Neural cell (in vitro differentiated cells): Measurements from ENCODE around the gene SPIN3. TPM values are rescaled to one million over a fixed set of nuclear protein-coding genes. Genes with fewer than 3 reads are reported as not detected.

Experiments
- H2AFZ ChIP-seq: fragments of 200-600, 300-800 bp; sonication (generic), shearing (Covaris generic); 2 replicates; pipeline ENCODE4 v1.6.0; 2014; ENCODE audit warnings: low read depth, mild to moderate bottlenecking, antibody characterized with exemption, low read length, moderate library complexity
- H3F3A ChIP-seq: fragments of 200-600 bp; shearing (Covaris generic); 2 replicates; pipeline ENCODE4 v1.6.1; 2016; ENCODE audit warnings: mild to moderate bottlenecking, moderate library complexity, mixed read lengths, antibody characterized with exemption, low read length; ENCODE audit not compliant: insufficient read depth, poor library complexity, severe bottlenecking
- H3K27ac ChIP-seq: fragments of 200-600, 300-800 bp; sonication (generic), shearing (Covaris generic); 2 replicates; pipeline ENCODE4 v1.5.1; 2014; ENCODE audit warnings: mild to moderate bottlenecking, low read length, moderate library complexity
- H3K27me3 ChIP-seq: fragments of 300-800, 200-600 bp; sonication (generic), shearing (Covaris generic); 2 replicates; pipeline ENCODE4 v1.6.0; 2014; ENCODE audit warnings: mild to moderate bottlenecking, low read depth, low read length, moderate library complexity; ENCODE audit not compliant: insufficient read depth
- H3K36me3 ChIP-seq: fragments of 300-800, 200-600 bp; sonication (generic), shearing (Covaris generic); 2 replicates; pipeline ENCODE4 v1.5.1; 2014; ENCODE audit warnings: mild to moderate bottlenecking, antibody characterized with exemption, low read length, moderate library complexity; ENCODE audit not compliant: insufficient read depth
- H3K4me2 ChIP-seq: fragments of 300-800, 200-600 bp; sonication (generic), shearing (Covaris generic); 2 replicates; pipeline ENCODE4 v1.6.0; 2014; ENCODE audit warnings: mild to moderate bottlenecking, low read length
- H3K4me3 ChIP-seq: fragments of 300-800, 200-600 bp; sonication (generic), shearing (Covaris generic); 2 replicates; pipeline ENCODE4 v1.5.1; 2014; ENCODE audit warnings: mild to moderate bottlenecking, low read length, moderate library complexity
- H3K79me2 ChIP-seq: fragments of 200-600 bp; shearing (Covaris generic); replicated peaks from 2 replicates; pipeline ENCODE4 v1.6.0; 2014; ENCODE audit warnings: mild to moderate bottlenecking, low read length, moderate library complexity; ENCODE audit not compliant: insufficient read depth
- H3K9ac ChIP-seq: fragments of 300-800, 200-600 bp; sonication (generic), shearing (Covaris generic); 2 replicates; pipeline ENCODE4 v1.6.1; 2016; ENCODE audit warnings: mild to moderate bottlenecking, low read length, mixed read lengths
- H3K9me2 ChIP-seq: fragments of 200-600 bp; shearing (Covaris generic); 2 replicates; pipeline ENCODE4 v1.6.1; 2016; ENCODE audit warnings: mild to moderate bottlenecking, low read length, mixed read lengths; ENCODE audit not compliant: insufficient read depth
- H3K9me3 ChIP-seq: fragments of 200-600, 300-800 bp; sonication (generic), shearing (Covaris generic); 2 replicates; pipeline ENCODE4 v1.6.1; 2016; ENCODE audit warnings: mild to moderate bottlenecking, mixed run types, low read length, moderate library complexity, mixed read lengths
- H4K20me1 ChIP-seq: fragments of 200-600 bp; shearing (Covaris generic); 2 replicates; pipeline ENCODE4 v1.6.1; 2016; ENCODE audit warnings: mild to moderate bottlenecking, mixed run types; ENCODE audit not compliant: insufficient read depth
- EP300 ChIP-seq: fragments of 450-650 bp; conservative IDR thresholded peaks from 2 replicates; pipeline ENCODE4 v1.6.1; 2014; ENCODE audit warnings: antibody characterized with exemption, mild to moderate bottlenecking, moderate library complexity; ENCODE audit not compliant: poor library complexity, severe bottlenecking
- EZH2 ChIP-seq: fragments of 200-600, 300-800 bp; shearing (Covaris generic), sonication (generic); IDR thresholded peaks from 2 replicates; pipeline ENCODE4 v1.6.1; 2014; ENCODE audit warnings: antibody characterized with exemption, low read length, borderline replicate concordance, mild to moderate bottlenecking; ENCODE audit not compliant: insufficient read depth, poor library complexity, severe bottlenecking
- MXI1 ChIP-seq: fragments of 450-650 bp; conservative IDR thresholded peaks from 2 replicates; pipeline ENCODE4 v1.6.1; 2014; ENCODE audit warnings: antibody characterized with exemption, mild to moderate bottlenecking; ENCODE audit not compliant: poor library complexity, severe bottlenecking
- POLR2AphosphoS5 ChIP-seq: IDR thresholded peaks from 2 replicates; pipeline ENCODE4 v1.6.1; 2012
- RAD21 ChIP-seq: fragments of 450-650 bp; conservative IDR thresholded peaks from 2 replicates; pipeline ENCODE4 v1.6.1; 2014; ENCODE audit warnings: antibody characterized with exemption, mild to moderate bottlenecking, moderate library complexity
- SMC3 ChIP-seq: fragments of 450-650 bp; conservative IDR thresholded peaks from 2 replicates; pipeline ENCODE4 v1.6.1; 2014; ENCODE audit warnings: antibody characterized with exemption, mild to moderate bottlenecking, moderate library complexity; ENCODE audit not compliant: poor library complexity
- TAF1 ChIP-seq: IDR thresholded peaks from 2 replicates; pipeline ENCODE4 v1.6.1; 2012; ENCODE audit warnings: low read depth
- polyA plus RNA-seq: library from polyadenylated mRNA; depleted of rRNA; stranded (reverse); fragments of >200 nt; gene quantifications from 2 replicates; pipeline ENCODE4 v1.2.3, GENCODE V29; 2014
- TF ChIP-seq, protein P1 (sequence below): IDR thresholded peaks from 2 replicates; pipeline ENCODE4 v1.6.1; 2012; ENCODE audit warnings: borderline replicate concordance
- TF ChIP-seq, protein P2 (sequence below): fragments of 450-650 bp; IDR thresholded peaks from 2 replicates; pipeline ENCODE4 v1.5.1; 2014; ENCODE audit warnings: antibody characterized with exemption, mild to moderate bottlenecking, moderate library complexity; ENCODE audit not compliant: poor library complexity, severe bottlenecking

The SPIN3 gene
- polyA plus RNA-seq, 1 donor from 2014 or later = 59.9 TPM

DNA sequence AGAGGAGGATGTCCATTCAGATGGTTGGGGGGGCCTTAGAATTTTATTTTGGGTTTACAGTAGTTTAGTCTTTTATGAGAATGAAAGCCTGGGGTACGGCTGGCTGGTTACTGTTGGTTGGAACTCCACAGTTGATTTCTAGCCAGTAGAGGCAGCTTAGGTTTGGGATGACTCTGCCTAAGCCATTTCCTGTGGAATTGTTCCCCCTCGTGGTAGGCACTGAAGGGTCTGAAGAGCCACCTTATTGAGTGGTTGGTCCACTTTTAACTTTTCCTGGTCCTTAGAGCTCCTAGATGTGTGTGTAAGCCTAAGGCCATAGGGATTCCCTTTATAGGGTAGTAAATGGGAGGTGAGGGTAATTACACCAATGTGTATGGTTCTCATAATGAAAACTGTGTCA is 19.7 kb downstream of the SPIN3 start:
- H3K9ac ChIP-seq = no peak overlapping the region
- H3K79me2 ChIP-seq = no peaks in the 10 kb centered on the region
- no peak overlapping the region for H3K4me2 ChIP-seq
- H3K9me3 ChIP-seq = no peaks in the 10 kb centered on the region
- no peaks in the 10 kb centered on the region for H3K9me2 ChIP-seq
- H4K20me1 ChIP-seq = no peaks in the 10 kb centered on the region
- no peak overlapping the region for H3K27ac ChIP-seq
- no peak for TF ChIP-seq MXI1
- H3K27me3 ChIP-seq = no peaks in the 10 kb centered on the region
- no peaks in the 10 kb centered on the region for H3F3A ChIP-seq
- no peaks in the 10 kb centered on the region for H3K36me3 ChIP-seq
- H2AFZ ChIP-seq = no peak overlapping the region
- no peak overlapping the region for H3K4me3 ChIP-seq

DNA sequence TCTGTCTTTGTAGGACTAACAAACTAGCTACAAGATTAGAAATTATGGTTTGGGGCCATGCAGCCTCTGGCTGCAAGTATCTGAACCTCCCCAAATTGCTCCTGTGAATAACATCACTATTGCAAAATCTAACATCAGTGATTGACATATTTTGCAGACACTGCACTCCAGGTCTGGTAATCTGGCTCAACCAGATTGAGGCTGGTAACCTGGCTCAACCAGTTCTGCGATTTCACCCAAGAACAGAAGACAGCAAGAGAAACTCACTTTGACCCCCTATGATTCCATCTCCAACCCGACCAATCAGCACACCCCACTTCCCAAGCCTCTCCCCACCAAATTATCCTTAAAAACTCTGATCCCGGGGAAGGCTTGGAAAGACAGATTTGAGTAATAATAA is 20.9 kb downstream of the SPIN3 start:
- Histone ChIP-seq H3K36me3 (no peaks in the 10 kb centered on the region), H3K9ac (no peak overlapping the region), H3K4me2 (no peak overlapping the region), H3K27me3 (no peaks in the 10 kb centered on the region), H3K9me3 (no peaks in the 10 kb centered on the region), H4K20me1 (no peaks in the 10 kb centered on the region), H2AFZ (no peak overlapping the region), H3F3A (no peaks in the 10 kb centered on the region), H3K27ac (no peak overlapping the region), H3K79me2 (no peaks in the 10 kb centered on the region), H3K4me3 (no peak overlapping the region), H3K9me2 (no peaks in the 10 kb centered on the region)
- TF ChIP-seq EZH2 (no peak), SMC3 (no peak), RAD21 (no peak), TAF1 (no peak), EP300 (no peak), MXI1 (no peak), POLR2AphosphoS5 (no peak)
- TF ChIP-seq, protein P1, sequence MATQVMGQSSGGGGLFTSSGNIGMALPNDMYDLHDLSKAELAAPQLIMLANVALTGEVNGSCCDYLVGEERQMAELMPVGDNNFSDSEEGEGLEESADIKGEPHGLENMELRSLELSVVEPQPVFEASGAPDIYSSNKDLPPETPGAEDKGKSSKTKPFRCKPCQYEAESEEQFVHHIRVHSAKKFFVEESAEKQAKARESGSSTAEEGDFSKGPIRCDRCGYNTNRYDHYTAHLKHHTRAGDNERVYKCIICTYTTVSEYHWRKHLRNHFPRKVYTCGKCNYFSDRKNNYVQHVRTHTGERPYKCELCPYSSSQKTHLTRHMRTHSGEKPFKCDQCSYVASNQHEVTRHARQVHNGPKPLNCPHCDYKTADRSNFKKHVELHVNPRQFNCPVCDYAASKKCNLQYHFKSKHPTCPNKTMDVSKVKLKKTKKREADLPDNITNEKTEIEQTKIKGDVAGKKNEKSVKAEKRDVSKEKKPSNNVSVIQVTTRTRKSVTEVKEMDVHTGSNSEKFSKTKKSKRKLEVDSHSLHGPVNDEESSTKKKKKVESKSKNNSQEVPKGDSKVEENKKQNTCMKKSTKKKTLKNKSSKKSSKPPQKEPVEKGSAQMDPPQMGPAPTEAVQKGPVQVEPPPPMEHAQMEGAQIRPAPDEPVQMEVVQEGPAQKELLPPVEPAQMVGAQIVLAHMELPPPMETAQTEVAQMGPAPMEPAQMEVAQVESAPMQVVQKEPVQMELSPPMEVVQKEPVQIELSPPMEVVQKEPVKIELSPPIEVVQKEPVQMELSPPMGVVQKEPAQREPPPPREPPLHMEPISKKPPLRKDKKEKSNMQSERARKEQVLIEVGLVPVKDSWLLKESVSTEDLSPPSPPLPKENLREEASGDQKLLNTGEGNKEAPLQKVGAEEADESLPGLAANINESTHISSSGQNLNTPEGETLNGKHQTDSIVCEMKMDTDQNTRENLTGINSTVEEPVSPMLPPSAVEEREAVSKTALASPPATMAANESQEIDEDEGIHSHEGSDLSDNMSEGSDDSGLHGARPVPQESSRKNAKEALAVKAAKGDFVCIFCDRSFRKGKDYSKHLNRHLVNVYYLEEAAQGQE = no peak
- TF ChIP-seq, protein P2, sequence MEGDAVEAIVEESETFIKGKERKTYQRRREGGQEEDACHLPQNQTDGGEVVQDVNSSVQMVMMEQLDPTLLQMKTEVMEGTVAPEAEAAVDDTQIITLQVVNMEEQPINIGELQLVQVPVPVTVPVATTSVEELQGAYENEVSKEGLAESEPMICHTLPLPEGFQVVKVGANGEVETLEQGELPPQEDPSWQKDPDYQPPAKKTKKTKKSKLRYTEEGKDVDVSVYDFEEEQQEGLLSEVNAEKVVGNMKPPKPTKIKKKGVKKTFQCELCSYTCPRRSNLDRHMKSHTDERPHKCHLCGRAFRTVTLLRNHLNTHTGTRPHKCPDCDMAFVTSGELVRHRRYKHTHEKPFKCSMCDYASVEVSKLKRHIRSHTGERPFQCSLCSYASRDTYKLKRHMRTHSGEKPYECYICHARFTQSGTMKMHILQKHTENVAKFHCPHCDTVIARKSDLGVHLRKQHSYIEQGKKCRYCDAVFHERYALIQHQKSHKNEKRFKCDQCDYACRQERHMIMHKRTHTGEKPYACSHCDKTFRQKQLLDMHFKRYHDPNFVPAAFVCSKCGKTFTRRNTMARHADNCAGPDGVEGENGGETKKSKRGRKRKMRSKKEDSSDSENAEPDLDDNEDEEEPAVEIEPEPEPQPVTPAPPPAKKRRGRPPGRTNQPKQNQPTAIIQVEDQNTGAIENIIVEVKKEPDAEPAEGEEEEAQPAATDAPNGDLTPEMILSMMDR = no peak

DNA sequence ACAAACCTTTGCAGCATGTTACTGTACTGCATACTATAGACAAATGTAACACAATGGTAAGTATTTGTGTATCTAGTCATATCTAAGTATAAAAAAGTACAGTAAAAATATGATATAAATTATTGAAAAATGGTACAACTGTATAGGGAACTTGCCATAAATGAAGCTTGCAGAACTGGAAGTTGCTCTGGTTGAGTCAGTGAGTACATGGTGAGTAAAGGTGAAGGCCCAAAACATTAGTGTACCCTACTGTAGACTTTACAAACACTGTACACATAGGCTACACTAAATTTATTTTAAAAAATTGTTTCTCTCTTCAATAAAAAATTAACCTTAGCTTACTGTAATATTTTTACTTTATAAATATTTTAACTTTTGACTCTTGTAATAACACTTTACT is 25.8 kb downstream of the SPIN3 start:
- no peak overlapping the region for H3K4me2 ChIP-seq
- no peak overlapping the region for H3K27ac ChIP-seq
- no peak overlapping the region for H3K9ac ChIP-seq
- H2AFZ ChIP-seq = no peak overlapping the region
- TF ChIP-seq TAF1 (no peak), POLR2AphosphoS5 (no peak), MXI1 (no peak), EP300 (no peak), SMC3 (no peak), EZH2 (no peak), RAD21 (no peak)
- TF ChIP-seq, protein P1 = no peak
- TF ChIP-seq, protein P2 = no peak
- H3F3A ChIP-seq = no peaks in the 10 kb centered on the region
- H3K36me3 ChIP-seq = no peaks in the 10 kb centered on the region
- H3K9me2 ChIP-seq = no peaks in the 10 kb centered on the region
- H4K20me1 ChIP-seq = no peaks in the 10 kb centered on the region
- no peaks in the 10 kb centered on the region for H3K27me3 ChIP-seq
- H3K79me2 ChIP-seq = no peaks in the 10 kb centered on the region
- no peak overlapping the region for H3K4me3 ChIP-seq
- H3K9me3 ChIP-seq = no peaks in the 10 kb centered on the region
